H9 (cell line): ENCODE data around the gene TMEM114. TPM values are rescaled to one million over a fixed set of nuclear protein-coding genes. Genes with fewer than 3 reads are reported as not detected.

Experiments used
- DNase-seq: peaks from one replicate; pipeline ENCODE4 v3.0.0-alpha.2; 2017
- H2AFZ ChIP-seq: one replicate; pipeline ENCODE4 v1.6.1; 2013; ENCODE audit warnings: mild to moderate bottlenecking, low read length, control low read depth, moderate library complexity
- H2AK5ac ChIP-seq: 2 replicates; pipeline ENCODE4 v1.6.1; 2013; ENCODE audit warnings: low read length, control low read depth, mixed read lengths; ENCODE audit not compliant: insufficient read length
- H2BK120ac ChIP-seq: one replicate; pipeline ENCODE4 v1.6.1; 2013; ENCODE audit warnings: low read depth, mild to moderate bottlenecking, low read length, control low read depth, inconsistent platforms; ENCODE audit not compliant: poor library complexity, severe bottlenecking
- H2BK12ac ChIP-seq: 2 replicates; pipeline ENCODE4 v1.6.1; 2013; ENCODE audit warnings: low read length, control low read depth, mixed read lengths, low read depth; ENCODE audit not compliant: insufficient read length
- H2BK15ac ChIP-seq: 2 replicates; pipeline ENCODE4 v1.6.1; 2013; ENCODE audit warnings: low read depth, low read length, control low read depth
- H2BK20ac ChIP-seq: one replicate; pipeline ENCODE4 v1.6.1; 2013; ENCODE audit warnings: low read depth, mild to moderate bottlenecking, low read length, control low read depth, inconsistent platforms; ENCODE audit not compliant: poor library complexity, severe bottlenecking
- H2BK5ac ChIP-seq: 2 replicates; pipeline ENCODE4 v1.6.1; 2013; ENCODE audit warnings: low read length, control low read depth, mixed read lengths; ENCODE audit not compliant: insufficient read length
- H3K14ac ChIP-seq: 2 replicates; pipeline ENCODE4 v1.6.1; 2013; ENCODE audit warnings: low read length, control low read depth; ENCODE audit not compliant: insufficient read depth
- H3K18ac ChIP-seq: 2 replicates; pipeline ENCODE4 v1.6.1; 2013; ENCODE audit warnings: low read depth, mild to moderate bottlenecking, mixed read lengths, low read length, control low read depth; ENCODE audit not compliant: insufficient read length
- H3K23ac ChIP-seq: 2 replicates; pipeline ENCODE4 v1.6.1; 2013; ENCODE audit warnings: low read length, control low read depth, mixed read lengths, low read depth; ENCODE audit not compliant: insufficient read length
- H3K23me2 ChIP-seq: 2 replicates; pipeline ENCODE4 v1.6.1; 2013; ENCODE audit warnings: low read depth, mild to moderate bottlenecking, mixed read lengths, low read length, control low read depth; ENCODE audit not compliant: insufficient read length, poor library complexity, severe bottlenecking
- H3K27ac ChIP-seq: 2 replicates; pipeline ENCODE4 v1.5.1; 2013; ENCODE audit warnings: low read length, control low read depth, mixed read lengths, low read depth; ENCODE audit not compliant: insufficient read length
- H3K27me3 ChIP-seq: 2 replicates; pipeline ENCODE4 v1.6.1; 2013; ENCODE audit warnings: low read length, control low read depth, inconsistent platforms; ENCODE audit not compliant: insufficient read depth
- H3K4ac ChIP-seq: 2 replicates; pipeline ENCODE4 v1.6.1; 2013; ENCODE audit warnings: low read depth, mild to moderate bottlenecking, control low read depth, inconsistent platforms, low read length, moderate library complexity
- H3K4me1 ChIP-seq: 2 replicates; pipeline ENCODE4 v1.6.1; 2013; ENCODE audit warnings: low read length, control low read depth, inconsistent platforms; ENCODE audit not compliant: insufficient read depth
- H3K4me2 ChIP-seq: 2 replicates; pipeline ENCODE4 v1.6.1; 2013; ENCODE audit warnings: low read length, control low read depth, mixed read lengths; ENCODE audit not compliant: insufficient read length, insufficient read depth
- H3K56ac ChIP-seq: 2 replicates; pipeline ENCODE4 v1.6.1; 2013; ENCODE audit warnings: low read depth, mild to moderate bottlenecking, mixed read lengths, low read length, control low read depth; ENCODE audit not compliant: insufficient read length
- H3K79me1 ChIP-seq: 2 replicates; pipeline ENCODE4 v1.6.1; 2013; ENCODE audit warnings: low read depth, mild to moderate bottlenecking, moderate library complexity, low read length, control low read depth, inconsistent platforms; ENCODE audit not compliant: insufficient read depth, poor library complexity, severe bottlenecking
- H3K79me2 ChIP-seq: 2 replicates; pipeline ENCODE4 v1.6.1; 2013; ENCODE audit warnings: low read length, control low read depth, inconsistent platforms; ENCODE audit not compliant: insufficient read depth
- H3K9ac ChIP-seq: 2 replicates; pipeline ENCODE4 v1.6.1; 2013; ENCODE audit warnings: low read length, control low read depth, mixed read lengths; ENCODE audit not compliant: insufficient read length; ENCODE audit errors: extremely low read depth
- H3K9me3 ChIP-seq: one replicate; pipeline ENCODE4 v1.6.1; 2013; ENCODE audit warnings: low read depth, low read length, inconsistent platforms; ENCODE audit not compliant: control insufficient read depth
- H3T11ph ChIP-seq: one replicate; pipeline ENCODE4 v1.6.1; 2013; ENCODE audit warnings: mild to moderate bottlenecking, low read length, control low read depth, inconsistent platforms
- H4K20me1 ChIP-seq: one replicate; pipeline ENCODE4 v1.6.1; 2013; ENCODE audit not compliant: control insufficient read depth, insufficient read length, insufficient read depth
- H4K5ac ChIP-seq: 2 replicates; pipeline ENCODE4 v1.6.1; 2013; ENCODE audit warnings: low read depth, mild to moderate bottlenecking, mixed read lengths, low read length, control low read depth; ENCODE audit not compliant: insufficient read length
- H4K8ac ChIP-seq: replicated peaks from 2 replicates; pipeline ENCODE4 v1.6.1; 2013; ENCODE audit warnings: low read length, control low read depth, mixed read lengths, low read depth; ENCODE audit not compliant: insufficient read length
- H4K91ac ChIP-seq: 2 replicates; pipeline ENCODE4 v1.6.1; 2013; ENCODE audit warnings: low read depth, mild to moderate bottlenecking, moderate library complexity, mixed read lengths, low read length, control low read depth; ENCODE audit not compliant: insufficient read length
- H3K27ac Mint-ChIP-seq, 3 experiments: 2 replicates in 2 of 3; 3 replicates in 1 of 3; pipeline ENCODE4 v1.8.0; 2020 to 2021; ENCODE audit warnings: mixed read lengths in 3 of 3, mild to moderate bottlenecking in 1 of 3, moderate library complexity in 1 of 3
- H3K27me3 Mint-ChIP-seq: 2 replicates; pipeline ENCODE4 v1.8.0; 2021; ENCODE audit warnings: low read depth, mild to moderate bottlenecking, moderate library complexity, mixed read lengths
- H3K36me3 Mint-ChIP-seq, 3 experiments: 2 replicates in 2 of 3; 3 replicates in 1 of 3; pipeline ENCODE4 v1.8.0; 2020 to 2021; ENCODE audit warnings: low read depth in 3 of 3, mixed read lengths in 3 of 3; ENCODE audit not compliant: insufficient read depth in 1 of 3
- H3K4me1 Mint-ChIP-seq, 2 experiments: 2 replicates each; pipeline ENCODE4 v1.8.0; 2020; ENCODE audit warnings: mixed read lengths in 2 of 2
- H3K4me3 Mint-ChIP-seq, 2 experiments: 2 replicates in 1 of 2; 3 replicates in 1 of 2; pipeline ENCODE4 v1.8.0; 2020 to 2021; ENCODE audit warnings: mild to moderate bottlenecking in 2 of 2, mixed read lengths in 2 of 2, moderate library complexity in 1 of 2
- H3K9me3 Mint-ChIP-seq, 2 experiments: 2 replicates in 1 of 2; 3 replicates in 1 of 2; pipeline ENCODE4 v1.8.0; 2020; ENCODE audit warnings: mild to moderate bottlenecking in 2 of 2, mixed read lengths in 2 of 2, moderate library complexity in 1 of 2
- CTCF ChIP-seq: fragments of 200-600 bp; sonication (generic); conservative IDR thresholded peaks from 3 replicates; pipeline ENCODE4 v1.8.0; 2021; ENCODE audit warnings: antibody characterized with exemption, mild to moderate bottlenecking
- total RNA-seq: library from RNA; stranded (reverse); gene quantifications from 2 replicates; pipeline ENCODE4 v1.2.1, GENCODE V29; 2021

The TMEM114 gene
- total RNA-seq, 1 experiment from 2014 or later: 0.33 TPM

- H3K79me2 ChIP-seq: no peaks in the 10 kb centered on the region
- no peaks in the 10 kb centered on the region for H3K27me3 ChIP-seq
- no peak overlapping the region for H3K14ac ChIP-seq
- H3K27ac ChIP-seq: no peak overlapping the region
- H3K4me2 ChIP-seq: no peak overlapping the region
- no peaks in the 10 kb centered on the region for H4K20me1 ChIP-seq
- no peak overlapping the region for H4K8ac ChIP-seq
- no peak overlapping the region for H3T11ph ChIP-seq
- peaks cover 2 to 7% of the 10 kb centered on the region in 2 experiments; a peak in 4 of 5 replicates for H3K9me3 Mint-ChIP-seq
- peak overlapping the region in 1 of 3 experiments; percentile 15; a peak in 1 of 7 replicates for H3K27ac Mint-ChIP-seq
- H3K56ac ChIP-seq: no peak overlapping the region
- no peak overlapping the region for H3K4ac ChIP-seq
- no peak overlapping the region for H2BK20ac ChIP-seq
- no peak overlapping the region for H3K23ac ChIP-seq
- H3K36me3 Mint-ChIP-seq: peaks cover 0 to 1% (median 0%) of the 10 kb centered on the region in 3 experiments; a peak in 2 of 7 replicates
- no peak overlapping the region for H4K5ac ChIP-seq
- no peak overlapping the region for H4K91ac ChIP-seq
- H2BK5ac ChIP-seq: no peak overlapping the region
- H3K79me1 ChIP-seq: no peaks in the 10 kb centered on the region
- no peak for DNase-seq
- no peak overlapping the region for H3K4me3 Mint-ChIP-seq
- H3K23me2 ChIP-seq: no peaks in the 10 kb centered on the region
- peaks cover 32% of the 10 kb centered on the region for H3K27me3 Mint-ChIP-seq
- no peaks in the 10 kb centered on the region for H3K4me1 ChIP-seq
- no peak overlapping the region for H3K9ac ChIP-seq
- H2BK12ac ChIP-seq: no peak overlapping the region
- no peak overlapping the region for H2BK120ac ChIP-seq
- no peak overlapping the region for H2AFZ ChIP-seq
- H2BK15ac ChIP-seq: no peak overlapping the region
- no peak overlapping the region for H2AK5ac ChIP-seq
- TF ChIP-seq CTCF: no peak
- H3K18ac ChIP-seq: no peak overlapping the region
- no peaks in the 10 kb centered on the region for H3K9me3 ChIP-seq
- peaks cover 7 to 15% of the 10 kb centered on the region in 2 experiments for H3K4me1 Mint-ChIP-seq
Measured at GRCh38 chr16:8605554-8605953, 15.2 kb upstream of the TMEM114 start.
